ENCODE data around the gene FRS2. TPM values are rescaled to one million over a fixed set of nuclear protein-coding genes. Genes with fewer than 3 reads are reported as not detected.
"Not testable (repeated sequence)": the region's sequence is repeated elsewhere in the genome, so short reads cannot be mapped to it uniquely, and the experiment has no call there.

FRS2 gene
- total RNA-seq, 1 donor from 2014 or later = 29.7 TPM

DNA sequence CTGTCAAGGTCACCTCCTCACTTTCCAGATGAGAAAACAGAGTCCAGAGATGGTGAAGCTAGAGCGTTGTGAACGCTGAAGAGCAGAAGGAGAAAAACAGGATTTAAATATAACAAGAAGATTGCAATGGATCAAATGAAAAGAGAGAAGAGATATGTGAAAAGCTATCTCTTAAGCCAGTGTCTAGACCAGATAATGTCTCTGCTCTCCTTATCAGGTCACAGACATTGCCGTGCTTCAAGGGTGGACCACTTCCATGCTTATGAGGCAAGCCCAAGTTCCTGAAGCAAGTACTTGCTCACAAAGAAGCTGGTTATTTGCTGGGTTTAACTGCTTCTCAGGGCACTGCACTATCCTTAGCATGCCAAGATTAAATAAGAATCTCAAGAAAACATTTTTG is 31.6 kb upstream of the FRS2 start:
- intact Hi-C loops (cut with DNase I) = no loop called here
- DNase-seq (no peak), ATAC-seq (no peak)
- no peak overlapping the region for H3K27ac ChIP-seq
- H3K4me3 ChIP-seq = no peak overlapping the region
- TF ChIP-seq, protein P1, sequence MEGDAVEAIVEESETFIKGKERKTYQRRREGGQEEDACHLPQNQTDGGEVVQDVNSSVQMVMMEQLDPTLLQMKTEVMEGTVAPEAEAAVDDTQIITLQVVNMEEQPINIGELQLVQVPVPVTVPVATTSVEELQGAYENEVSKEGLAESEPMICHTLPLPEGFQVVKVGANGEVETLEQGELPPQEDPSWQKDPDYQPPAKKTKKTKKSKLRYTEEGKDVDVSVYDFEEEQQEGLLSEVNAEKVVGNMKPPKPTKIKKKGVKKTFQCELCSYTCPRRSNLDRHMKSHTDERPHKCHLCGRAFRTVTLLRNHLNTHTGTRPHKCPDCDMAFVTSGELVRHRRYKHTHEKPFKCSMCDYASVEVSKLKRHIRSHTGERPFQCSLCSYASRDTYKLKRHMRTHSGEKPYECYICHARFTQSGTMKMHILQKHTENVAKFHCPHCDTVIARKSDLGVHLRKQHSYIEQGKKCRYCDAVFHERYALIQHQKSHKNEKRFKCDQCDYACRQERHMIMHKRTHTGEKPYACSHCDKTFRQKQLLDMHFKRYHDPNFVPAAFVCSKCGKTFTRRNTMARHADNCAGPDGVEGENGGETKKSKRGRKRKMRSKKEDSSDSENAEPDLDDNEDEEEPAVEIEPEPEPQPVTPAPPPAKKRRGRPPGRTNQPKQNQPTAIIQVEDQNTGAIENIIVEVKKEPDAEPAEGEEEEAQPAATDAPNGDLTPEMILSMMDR (IDR thresholded peaks at IDR 0.05) = no peak
- no peaks in the 10 kb centered on the region for H3K36me3 ChIP-seq
- no peaks in the 10 kb centered on the region for H3K27me3 ChIP-seq (ENCODE audit: low read depth)
- H3K4me1 ChIP-seq = no peaks in the 10 kb centered on the region
- no peaks in the 10 kb centered on the region for H3K9me3 ChIP-seq

DNA sequence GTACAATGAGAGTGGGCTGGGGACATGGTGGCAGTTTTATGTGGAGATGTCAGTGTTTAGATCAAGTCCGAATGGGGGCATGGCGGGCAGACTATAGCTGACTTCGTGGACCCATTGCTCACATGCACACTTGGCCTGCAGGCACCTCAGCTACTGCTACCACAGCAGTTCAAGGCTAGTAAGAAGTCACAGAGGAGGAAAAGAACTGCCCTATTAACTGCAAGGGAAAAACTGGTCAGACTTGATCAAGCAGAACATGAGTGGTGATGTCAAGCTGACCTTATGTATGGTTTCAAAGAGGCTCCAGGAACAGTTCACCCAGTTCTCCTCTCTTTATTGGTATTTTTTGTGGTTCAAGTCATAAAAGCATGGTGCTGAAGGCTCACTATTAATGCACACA is 30.2 kb upstream of the FRS2 start:
- Histone ChIP-seq H3K36me3 (no peaks in the 10 kb centered on the region), H3K27me3 (ENCODE audit: low read depth) (no peaks in the 10 kb centered on the region), H3K4me3 (no peak overlapping the region), H3K4me1 (no peaks in the 10 kb centered on the region), H3K9me3 (no peaks in the 10 kb centered on the region), H3K27ac (no peak overlapping the region)
- intact Hi-C loops (cut with DNase I) = no loop called here
- ATAC-seq = no peak
- DNase-seq = no peak
- TF ChIP-seq, protein P1 (IDR thresholded peaks at IDR 0.05) = no peak

DNA sequence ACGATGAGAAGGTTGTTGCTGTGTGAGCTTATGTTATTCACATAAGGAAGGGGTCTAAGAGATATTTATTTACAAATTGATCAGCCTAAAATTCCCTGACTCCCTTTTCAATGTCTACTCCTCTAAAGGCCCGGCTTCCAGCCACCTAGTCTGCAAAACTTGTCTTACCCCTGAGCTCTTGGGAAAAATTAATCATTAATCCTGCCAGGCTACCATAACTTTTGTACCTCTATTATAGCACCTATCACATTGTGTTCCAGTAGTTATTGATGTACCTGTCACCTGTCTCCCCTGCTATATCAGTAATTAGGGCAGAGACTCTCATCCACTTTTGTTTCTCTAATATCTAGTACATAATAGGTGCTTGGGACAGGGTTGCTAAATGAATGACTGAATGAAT is 29.3 kb upstream of the FRS2 start:
- TF ChIP-seq, protein P1 (IDR thresholded peaks at IDR 0.05) = no peak
- no peaks in the 10 kb centered on the region for H3K9me3 ChIP-seq
- no peak for ATAC-seq
- intact Hi-C loops (cut with DNase I) = no loop called here
- H3K4me1 ChIP-seq = no peaks in the 10 kb centered on the region
- no peaks in the 10 kb centered on the region for H3K27me3 ChIP-seq (ENCODE audit: low read depth)
- no peak for DNase-seq
- H3K36me3 ChIP-seq = no peaks in the 10 kb centered on the region
- no peak overlapping the region for H3K4me3 ChIP-seq
- no peak overlapping the region for H3K27ac ChIP-seq

DNA sequence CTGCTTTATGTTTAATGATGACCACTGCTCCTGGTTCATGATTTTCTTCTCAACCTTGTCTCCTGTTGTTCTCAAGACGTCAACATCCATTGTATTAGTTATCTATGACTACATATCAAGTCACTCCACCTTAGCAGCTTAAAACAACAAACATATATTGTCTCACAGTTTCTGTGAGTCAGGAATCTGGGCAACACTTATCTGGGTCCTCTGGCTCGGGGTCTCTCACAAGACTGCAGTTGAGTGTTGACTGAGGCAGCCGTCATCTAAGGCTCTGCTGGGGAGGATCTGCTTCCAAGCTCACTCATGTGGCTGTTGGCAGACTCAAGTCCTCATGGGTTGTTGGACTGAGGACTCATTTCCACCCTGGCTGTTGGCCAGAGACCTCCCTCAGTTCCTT is 27.3 kb upstream of the FRS2 start:
- H3K27me3 ChIP-seq (ENCODE audit: low read depth) = no peaks in the 10 kb centered on the region
- DNase-seq (no peak), ATAC-seq (no peak)
- no peaks in the 10 kb centered on the region for H3K9me3 ChIP-seq
- H3K4me3 ChIP-seq = no peak overlapping the region
- no peak overlapping the region for H3K27ac ChIP-seq
- H3K36me3 ChIP-seq = no peaks in the 10 kb centered on the region
- TF ChIP-seq, protein P1 (IDR thresholded peaks at IDR 0.05) = no peak
- intact Hi-C loops (cut with DNase I) = no loop called here
- no peaks in the 10 kb centered on the region for H3K4me1 ChIP-seq

DNA sequence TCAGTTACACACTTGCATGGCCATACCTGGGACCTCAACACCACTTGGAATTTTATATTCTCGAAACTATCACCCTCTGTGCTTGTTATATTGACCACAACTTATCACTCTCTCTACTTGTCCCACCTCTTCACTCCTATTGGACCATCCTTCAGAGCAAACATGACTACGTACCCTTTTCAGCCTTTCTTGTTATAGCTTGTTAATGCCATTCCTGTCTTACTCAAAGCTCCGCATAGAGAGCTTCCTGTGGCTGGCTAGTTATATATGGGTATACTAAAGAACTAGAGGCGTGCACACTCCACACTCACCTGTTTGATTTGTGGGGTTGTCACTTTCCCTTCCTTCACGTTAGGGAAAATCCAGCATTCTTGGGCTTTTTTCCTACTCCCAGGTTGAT is 26.3 kb upstream of the FRS2 start:
- no peak overlapping the region for H3K4me3 ChIP-seq
- no peak overlapping the region for H3K27ac ChIP-seq
- ATAC-seq (no peak), DNase-seq (no peak)
- H3K36me3 ChIP-seq = no peaks in the 10 kb centered on the region
- no peaks in the 10 kb centered on the region for H3K27me3 ChIP-seq (ENCODE audit: low read depth)
- no peaks in the 10 kb centered on the region for H3K4me1 ChIP-seq
- TF ChIP-seq, protein P1 (IDR thresholded peaks at IDR 0.05) = no peak
- intact Hi-C loops (cut with DNase I) = no loop called here
- no peaks in the 10 kb centered on the region for H3K9me3 ChIP-seq

DNA sequence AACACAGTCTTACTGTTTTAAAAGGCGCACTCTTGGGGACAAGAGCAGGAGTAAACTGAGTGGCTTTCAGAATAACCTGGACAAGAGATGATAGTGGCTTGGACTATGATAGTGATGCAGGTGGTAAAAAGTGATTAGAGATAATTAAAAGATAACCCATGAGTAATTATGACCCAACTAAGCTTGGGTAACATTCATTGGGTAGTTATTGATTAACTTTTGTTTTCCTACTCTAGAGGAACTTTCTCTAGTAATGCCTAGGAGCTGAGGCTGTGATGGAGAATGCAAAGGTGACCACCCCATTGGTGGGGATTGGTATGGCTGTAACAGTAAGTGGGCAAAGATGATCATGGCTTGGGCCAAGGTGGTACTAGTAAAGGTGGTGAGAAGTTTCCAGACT is 22.3 kb upstream of the FRS2 start:
- H3K9me3 ChIP-seq = no peaks in the 10 kb centered on the region
- H3K4me3 ChIP-seq = no peak overlapping the region
- no peaks in the 10 kb centered on the region for H3K4me1 ChIP-seq
- no peaks in the 10 kb centered on the region for H3K36me3 ChIP-seq
- TF ChIP-seq, protein P1 (IDR thresholded peaks at IDR 0.05) = no peak
- DNase-seq (no peak), ATAC-seq (no peak)
- H3K27ac ChIP-seq = no peak overlapping the region
- H3K27me3 ChIP-seq (ENCODE audit: low read depth) = no peaks in the 10 kb centered on the region
- intact Hi-C loops (cut with DNase I) = no loop called here

DNA sequence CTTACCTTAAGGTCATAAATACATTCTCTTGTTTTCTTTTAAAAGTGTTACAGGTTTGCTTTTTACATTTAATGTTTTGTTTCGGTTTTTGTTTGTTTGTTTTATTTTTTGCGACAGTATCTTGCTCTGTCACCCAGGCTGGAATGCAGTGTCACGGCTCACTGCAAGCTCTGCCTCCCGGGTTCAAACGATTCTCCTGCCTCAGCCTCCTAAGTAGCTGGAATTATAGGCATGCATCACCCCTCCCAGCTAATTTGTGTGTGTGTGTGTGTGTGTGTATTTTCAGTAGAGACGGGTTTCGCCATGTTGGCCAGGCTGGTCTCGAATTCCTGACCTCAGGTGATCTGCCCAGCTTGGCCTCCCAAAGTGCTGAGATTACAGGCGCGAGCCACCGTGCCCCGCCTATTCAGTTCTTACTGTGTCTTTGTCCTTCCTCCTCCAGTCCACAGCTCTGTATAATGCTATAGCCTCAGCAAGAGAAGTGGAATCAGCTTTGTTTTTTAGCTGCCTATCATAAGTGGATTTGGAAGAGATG is 17.5 kb upstream of the FRS2 start:
- intact Hi-C loops (cut with DNase I); DNase-seq; ATAC-seq; H3K27ac ChIP-seq; H3K9me3 ChIP-seq; H3K27me3 ChIP-seq (ENCODE audit: low read depth); H3K4me3 ChIP-seq; H3K36me3 ChIP-seq; H3K4me1 ChIP-seq: not testable (repeated sequence)

All from lower lobe of right lung (tissue), 2 donors.